Esophagus muscularis mucosa (tissue), 4 donors: ENCODE measurements around the gene HDAC4. TPM values are rescaled to one million over a fixed set of nuclear protein-coding genes. Genes with fewer than 3 reads are reported as not detected.

ENCODE experiments used
- DNase-seq: peaks from one replicate; pipeline ENCODE4 v3.0.0-alpha.2; 2017; ENCODE audit errors: extremely low spot score
- H3K27ac ChIP-seq, 4 donors: fragments of 200-600 bp; sonication (generic); replicated peaks in 1 of 4; 1 replicate in 3 of 4; 2 replicates in 1 of 4; pipeline ENCODE4 v1.5.1; 2016 to 2019; ENCODE audit warnings: mild to moderate bottlenecking in 1 of 4
- H3K27me3 ChIP-seq, 4 donors: fragments of 200-600 bp; sonication (generic); one replicate each; pipeline versions ENCODE4 v1.5.1 to v1.6.0; 2016 to 2019
- H3K36me3 ChIP-seq, 4 donors: fragments of 200-600 bp; sonication (generic); one replicate each; pipeline ENCODE4 v1.5.1; 2016 to 2019
- H3K4me1 ChIP-seq, 4 donors: fragments of 200-600 bp; sonication (generic); one replicate each; pipeline ENCODE4 v1.5.1; 2016 to 2019
- H3K4me3 ChIP-seq, 4 donors: fragments of 200-600 bp; sonication (generic); 1 replicate in 2 of 4; 2 replicates in 2 of 4; pipeline ENCODE4 v1.5.1; 2016 to 2019; ENCODE audit warnings: mild to moderate bottlenecking in 4 of 4, moderate library complexity in 1 of 4
- H3K9me3 ChIP-seq, 4 donors: fragments of 200-600 bp; sonication (generic); 1 replicate in 3 of 4; 2 replicates in 1 of 4; pipeline ENCODE4 v1.5.1; 2016 to 2019
- EP300 ChIP-seq: sonication (generic); formaldehyde crosslinking; IDR thresholded peaks from one replicate; pipeline ENCODE4 v1.6.1; 2017; ENCODE audit warnings: antibody characterized with exemption
- POLR2A ChIP-seq: fragments of 450-650 bp; IDR thresholded peaks from one replicate; pipeline ENCODE4 v1.6.1; 2017; ENCODE audit warnings: antibody characterized with exemption, moderate library complexity, mild to moderate bottlenecking, low read depth
- POLR2AphosphoS5 ChIP-seq, 2 donors: sonication (generic); formaldehyde crosslinking; IDR thresholded peaks; one replicate each; pipeline ENCODE4 v1.6.1; 2017; ENCODE audit warnings: antibody characterized with exemption in 2 of 2
- WGBS: methylation state at CpG from one replicate; pipeline ENCODE4 v1.1.5; 2018; 5-methylcytosine and 5-hydroxymethylcytosine counted together
- intact Hi-C: fragments of 100-400 bp; cut with DNase I; formaldehyde crosslinking; loops from one replicate; pipeline ENCODE4 v1.15.1; 2023
- total RNA-seq, 4 donors: library from RNA; depleted of rRNA; stranded (reverse); fragments of >200 nt; gene quantifications; one replicate each; pipeline versions ENCODE4 v1.1.0 to v1.2.1, GENCODE V29; 2016
- TF ChIP-seq, protein P1 (sequence below), 3 experiments: fragments of 200-600 bp in 2 of 3; fragments of 450-650 bp in 1 of 3; sonication (generic) in 2 of 3; IDR thresholded peaks; one replicate each; pipeline ENCODE4 v1.5.1; 2017 to 2019; ENCODE audit warnings: antibody characterized with exemption in 3 of 3, mild to moderate bottlenecking in 2 of 3, moderate library complexity in 1 of 3

Gene HDAC4
- total RNA-seq, 4 donors from 2014 or later = 59.4 to 119 (median 76.1) TPM

GRCh38 chr2:239443666-239444567 is 43.1 kb upstream of the HDAC4 start:
- intact Hi-C loops = no loop called here
- Histone ChIP-seq H3K27me3 (peaks cover 0 to 11% (median 0%) of the 10 kb centered on the region in 4 donors), H3K36me3 (no peaks in the 10 kb centered on the region), H3K27ac (no peak overlapping the region), H3K9me3 (no peaks in the 10 kb centered on the region), H3K4me3 (no peak overlapping the region), H3K4me1 (peaks cover 7 to 35% (median 32%) of the 10 kb centered on the region in 4 donors)
- DNase-seq = peak; percentile 86
- TF ChIP-seq POLR2AphosphoS5 (IDR thresholded peaks at IDR 0.05) = no peak
- TF ChIP-seq, protein P1, sequence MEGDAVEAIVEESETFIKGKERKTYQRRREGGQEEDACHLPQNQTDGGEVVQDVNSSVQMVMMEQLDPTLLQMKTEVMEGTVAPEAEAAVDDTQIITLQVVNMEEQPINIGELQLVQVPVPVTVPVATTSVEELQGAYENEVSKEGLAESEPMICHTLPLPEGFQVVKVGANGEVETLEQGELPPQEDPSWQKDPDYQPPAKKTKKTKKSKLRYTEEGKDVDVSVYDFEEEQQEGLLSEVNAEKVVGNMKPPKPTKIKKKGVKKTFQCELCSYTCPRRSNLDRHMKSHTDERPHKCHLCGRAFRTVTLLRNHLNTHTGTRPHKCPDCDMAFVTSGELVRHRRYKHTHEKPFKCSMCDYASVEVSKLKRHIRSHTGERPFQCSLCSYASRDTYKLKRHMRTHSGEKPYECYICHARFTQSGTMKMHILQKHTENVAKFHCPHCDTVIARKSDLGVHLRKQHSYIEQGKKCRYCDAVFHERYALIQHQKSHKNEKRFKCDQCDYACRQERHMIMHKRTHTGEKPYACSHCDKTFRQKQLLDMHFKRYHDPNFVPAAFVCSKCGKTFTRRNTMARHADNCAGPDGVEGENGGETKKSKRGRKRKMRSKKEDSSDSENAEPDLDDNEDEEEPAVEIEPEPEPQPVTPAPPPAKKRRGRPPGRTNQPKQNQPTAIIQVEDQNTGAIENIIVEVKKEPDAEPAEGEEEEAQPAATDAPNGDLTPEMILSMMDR (IDR thresholded peaks at IDR 0.05) = no peak
- TF ChIP-seq EP300 = no peak
- TF ChIP-seq POLR2A = no peak
- 84% methylated on average over 14 of the region's 14 CpGs for WGBS

- peaks cover 7 to 35% (median 32%) of the 10 kb centered on the region in 4 donors for H3K4me1 ChIP-seq
- peaks cover 0 to 11% (median 0%) of the 10 kb centered on the region in 4 donors for H3K27me3 ChIP-seq
- intact Hi-C loops = no loop called here
- WGBS = 97% methylated on average over 8 of the region's 8 CpGs
- no peak overlapping the region for H3K4me3 ChIP-seq
- H3K27ac ChIP-seq = no peak overlapping the region
- H3K36me3 ChIP-seq = no peaks in the 10 kb centered on the region
- DNase-seq = peak; percentile 90
- H3K9me3 ChIP-seq = no peaks in the 10 kb centered on the region
- TF ChIP-seq EP300 = no peak
- TF ChIP-seq, protein P1 (IDR thresholded peaks at IDR 0.05) = no peak
- no peak for TF ChIP-seq POLR2AphosphoS5 (IDR thresholded peaks at IDR 0.05)
- TF ChIP-seq POLR2A = no peak
Observed at GRCh38 chr2:239443102-239443620, 42.3 kb upstream of the HDAC4 start.

GRCh38 chr2:239442192-239442591 is 41.4 kb upstream of the HDAC4 start:
- H3K27ac ChIP-seq = no peak overlapping the region

GRCh38 chr2:239441261-239442078 is 40.6 kb upstream of the HDAC4 start:
- H3K9me3 ChIP-seq = peaks cover 0 to 4% (median 0%) of the 10 kb centered on the region in 4 donors
- peaks cover 0 to 11% (median 0%) of the 10 kb centered on the region in 4 donors for H3K27me3 ChIP-seq
- TF ChIP-seq POLR2AphosphoS5 (IDR thresholded peaks at IDR 0.05) = no peak
- TF ChIP-seq, protein P1 (IDR thresholded peaks at IDR 0.05) = no peak
- TF ChIP-seq POLR2A = no peak
- no peak for TF ChIP-seq EP300
- peak; percentile 70 for DNase-seq
- peaks cover 7 to 34% (median 32%) of the 10 kb centered on the region in 4 donors for H3K4me1 ChIP-seq
- intact Hi-C loops = no loop called here
- H3K36me3 ChIP-seq = no peaks in the 10 kb centered on the region
- 69% methylated on average over 19 of the region's 19 CpGs for WGBS
- no peak overlapping the region for H3K27ac ChIP-seq
- peak overlapping the region in 2 of 4 donors; percentile 1 to 24 for H3K4me3 ChIP-seq

More at GRCh38 chr2:239442192-239442591, 41.4 kb upstream of the HDAC4 start:
- DNase-seq = peak; percentile 53
- peaks cover 0 to 11% (median 0%) of the 10 kb centered on the region in 4 donors for H3K27me3 ChIP-seq
- WGBS = 97% methylated on average over 7 of the region's 7 CpGs
- H3K4me3 ChIP-seq = no peak overlapping the region
- H3K36me3 ChIP-seq = no peaks in the 10 kb centered on the region
- TF ChIP-seq POLR2AphosphoS5 (IDR thresholded peaks at IDR 0.05) = no peak
- TF ChIP-seq, protein P1 (IDR thresholded peaks at IDR 0.05) = no peak
- TF ChIP-seq EP300 = no peak
- no peak for TF ChIP-seq POLR2A
- no peaks in the 10 kb centered on the region for H3K9me3 ChIP-seq
- intact Hi-C loops = no loop called here
- peaks cover 7 to 35% (median 32%) of the 10 kb centered on the region in 4 donors for H3K4me1 ChIP-seq
